HepG2 (cell line): ENCODE data around the gene GRIK4. TPM values are rescaled to one million over a fixed set of nuclear protein-coding genes. Genes with fewer than 3 reads are reported as not detected.

Experiments used
- ATAC-seq: fragments of 200-7000 bp; cut with Tn5 transposase; 3 replicates; pipeline ENCODE4 v1.9.1; 2020; ENCODE audit warnings: mild to moderate bottlenecking, moderate library complexity
- BruUV-seq: library from RNA; stranded (reverse); fragments of 400-500 nt; replicated peaks from 2 replicates; lab custom pipeline; 2021; lab: Mats Ljungman, UMichigan
- CTCF ChIA-PET: fragments of 300-600 bp; formaldehyde crosslinking; extraction: SDS; loops from one replicate; lab custom pipeline; 2021; ENCODE audit warnings: low total read pairs, inconsistent platforms, low intra/inter-chr PET ratio; lab: Yijun Ruan, JAX
- POLR2A ChIA-PET: fragments of 350-600 bp; sonication (Branson Sonifier 250); formaldehyde crosslinking; loops from one replicate; lab custom pipeline; 2020; ENCODE audit warnings: antibody characterized with exemption, inconsistent platforms; lab: Yijun Ruan, JAX
- DNase-seq: peaks from one replicate; pipeline ENCODE4 v3.0.0-alpha.2; 2015; ENCODE audit warnings: low spot score
- FAIRE-seq: peaks from 3 replicates; lab custom pipeline; 2011; peaks lifted over from hg19 to GRCh38; lab: Jason Lieb, UNC
- H2AFZ ChIP-seq: one replicate; pipeline ENCODE4 v1.6.1; 2011; ENCODE audit warnings: low read length, inconsistent platforms
- H3K27ac ChIP-seq: fragments of 300-600 bp; 3 replicates; pipeline ENCODE4 v1.8.0; 2011; ENCODE audit warnings: mixed run types, mild to moderate bottlenecking, mixed read lengths, low read length, inconsistent platforms; ENCODE audit not compliant: insufficient read depth; ENCODE audit errors: extremely low read length
- H3K27me3 ChIP-seq, 2 experiments: fragments of 200-600 bp in 1 of 2; 2 replicates in 1 of 2; 3 replicates in 1 of 2; pipeline versions ENCODE4 v1.6.0 to v1.8.0; 2011; ENCODE audit warnings: low read length in 2 of 2, mild to moderate bottlenecking in 2 of 2, moderate library complexity in 2 of 2, inconsistent platforms in 1 of 2; ENCODE audit not compliant: insufficient read depth in 2 of 2, control insufficient read depth in 1 of 2
- H3K36me3 ChIP-seq, 2 experiments: fragments of 200-600 bp in 1 of 2; replicated peaks in 1 of 2; 2 replicates in 1 of 2; 3 replicates in 1 of 2; pipeline versions ENCODE4 v1.5.1 to v1.8.0; 2011; ENCODE audit warnings: low read length in 2 of 2, inconsistent platforms in 1 of 2; ENCODE audit not compliant: insufficient read depth in 2 of 2, control insufficient read depth in 1 of 2
- H3K4me1 ChIP-seq: 2 replicates; pipeline ENCODE4 v1.5.1; 2012; ENCODE audit warnings: low read length, inconsistent platforms; ENCODE audit not compliant: insufficient read depth
- H3K4me2 ChIP-seq: 2 replicates; pipeline ENCODE4 v1.6.0; 2011; ENCODE audit warnings: low read depth, low read length, inconsistent platforms
- H3K4me3 ChIP-seq, 3 experiments: fragments of 200-600 bp in 1 of 3; sonication (generic), shearing (Covaris generic) in 1 of 3; replicated peaks in 1 of 3; 2 replicates each; pipeline ENCODE4 v1.5.1; 2011 to 2016; ENCODE audit warnings: low read length in 3 of 3, inconsistent platforms in 2 of 3, low read depth in 2 of 3, mild to moderate bottlenecking in 2 of 3, control low read depth in 1 of 3, mixed read lengths in 1 of 3; ENCODE audit not compliant: insufficient read depth in 1 of 3
- H3K79me2 ChIP-seq: one replicate; pipeline ENCODE4 v1.6.1; 2011; ENCODE audit warnings: low read length, inconsistent platforms; ENCODE audit not compliant: insufficient read depth
- H3K9ac ChIP-seq: 2 replicates; pipeline ENCODE4 v1.6.0; 2011; ENCODE audit warnings: mild to moderate bottlenecking, low read depth, low read length, inconsistent platforms; ENCODE audit not compliant: insufficient read depth
- H3K9me3 ChIP-seq: 2 replicates; pipeline ENCODE4 v1.5.1; 2012; ENCODE audit warnings: mild to moderate bottlenecking, low read length
- H4K20me1 ChIP-seq: 2 replicates; pipeline ENCODE4 v1.6.0; 2011; ENCODE audit warnings: inconsistent platforms, mild to moderate bottlenecking, low read length, moderate library complexity; ENCODE audit not compliant: insufficient read depth
- ARNT ChIP-seq: fragments of 450-650 bp; IDR thresholded peaks from 2 replicates; pipeline ENCODE4 v1.6.1; 2017
- ETV6 ChIP-seq: sonication (generic); formaldehyde crosslinking; conservative IDR thresholded peaks from 2 replicates; pipeline ENCODE4 v1.4.0; 2020; ENCODE audit warnings: missing genetic modification reagents
- FOXM1 ChIP-seq: sonication (generic); formaldehyde crosslinking; IDR thresholded peaks from 2 replicates; pipeline ENCODE4 v1.5.0; 2020; ENCODE audit warnings: missing genetic modification reagents
- YEATS2 ChIP-seq: sonication (generic); formaldehyde crosslinking; IDR thresholded peaks from 2 replicates; pipeline ENCODE4 v1.4.0; 2020; ENCODE audit warnings: missing genetic modification reagents, borderline replicate concordance
- ZNF256 ChIP-seq: sonication (generic); formaldehyde crosslinking; conservative IDR thresholded peaks from 2 replicates; pipeline ENCODE4 v1.4.0; 2020; ENCODE audit warnings: missing genetic modification reagents
- ZNF652 ChIP-seq: IDR thresholded peaks from 2 replicates; pipeline ENCODE4 v1.6.1; 2016; ENCODE audit warnings: low read depth, borderline replicate concordance
- ZNF704 ChIP-seq: sonication (generic); formaldehyde crosslinking; IDR thresholded peaks from 2 replicates; pipeline ENCODE4 v1.8.1; 2023; ENCODE audit warnings: mild to moderate bottlenecking, inconsistent platforms, moderate library complexity, missing genetic modification reagents, borderline replicate concordance
- WGBS: methylation state at CpG from one replicate; pipeline ENCODE4 v1.1.6; 2017; ENCODE audit warnings: low lambda C conversion rate; 5-methylcytosine and 5-hydroxymethylcytosine counted together
- in situ Hi-C: cut with HindIII; loops from 2 replicates; pipeline ENCODE4 v1.10.0; 2017; ENCODE audit warnings: low pct_unique_long_range_greater_than_20kb; ENCODE audit not compliant: extremely low pct_ligation_motif_present
- intact Hi-C: fragments of 100-400 bp; cut with micrococcal nuclease; formaldehyde crosslinking; loops from one replicate; pipeline ENCODE4 v1.10.0; 2022; ENCODE audit not compliant: unreplicated experiment
- polyA plus RNA-seq, 8 experiments: library from polyadenylated mRNA; depleted of rRNA in 3 of 8; stranded (reverse) in 7 of 8; unstranded in 1 of 8; fragments of >200 nt; fragmentation: Illumina TruSeq in 4 of 8; extraction: Trizol in 4 of 8; gene quantifications; 2 replicates each; pipeline versions ENCODE4 v1.2.1 to v1.2.3, GENCODE V29; 2011 to 2016; ENCODE audit warnings: low read depth in 4 of 8, missing spikeins in 1 of 8, mixed read lengths in 1 of 8; ENCODE audit not compliant: insufficient read depth in 1 of 8
- total RNA-seq, 5 experiments: library from RNA; depleted of rRNA; stranded (reverse); fragments of >200 nt; fragmentation: Illumina TruSeq; extraction: Trizol; gene quantifications; 2 replicates each; pipeline ENCODE4 v1.2.3, GENCODE V29; 2016; ENCODE audit warnings: low read depth in 1 of 5
- TF ChIP-seq, protein P1 (sequence below): sonication (generic); formaldehyde crosslinking; conservative IDR thresholded peaks from 2 replicates; pipeline ENCODE4 v1.5.0; 2020; ENCODE audit warnings: missing genetic modification reagents

The GRIK4 gene
- total and polyA plus RNA-seq, 2 of the 13 experiments (the other 11 are each of a cell fraction or from before 2014, with no cell fraction given) = 0.04 to 0.07 TPM

DNA sequence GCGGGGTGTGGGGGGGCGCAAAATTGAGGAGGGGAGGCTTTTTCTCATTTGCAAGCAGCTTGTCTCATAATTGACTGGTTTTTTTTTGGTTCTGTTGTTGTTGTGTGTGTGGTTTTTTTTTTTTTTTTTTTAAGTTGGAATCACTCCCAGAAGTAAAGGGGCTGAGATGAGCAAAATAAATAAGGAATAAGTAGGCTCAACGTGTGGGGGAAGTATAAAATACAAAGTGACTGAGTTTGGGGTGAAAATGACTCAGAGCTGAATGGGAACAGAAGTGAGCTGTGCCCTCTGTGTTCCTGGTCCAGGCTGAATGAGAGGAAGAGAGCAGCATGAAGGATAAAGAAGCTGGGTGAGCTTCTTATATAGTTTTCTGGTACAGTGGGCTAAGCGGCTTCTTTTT, 90.0 kb downstream of the GRIK4 start:
- Histone ChIP-seq H2AFZ (no peak overlapping the region), H3K27me3 (peaks cover 2 to 23% of the 10 kb centered on the region in 2 experiments; a peak in 3 of 5 replicates), H3K9me3 (no peaks in the 10 kb centered on the region), H4K20me1 (no peaks in the 10 kb centered on the region), H3K9ac (no peak overlapping the region), H3K4me3 (no peak overlapping the region), H3K27ac (no peak overlapping the region), H3K79me2 (no peaks in the 10 kb centered on the region), H3K36me3 (no peaks in the 10 kb centered on the region), H3K4me2 (no peak overlapping the region), H3K4me1 (no peaks in the 10 kb centered on the region)
- BruUV-seq = no TSS peak
- FAIRE-seq (no peak), ATAC-seq (no peak), DNase-seq (no peak)
- POLR2A ChIA-PET = no interaction called here
- 3% methylated on average over 4 of the region's 4 CpGs for WGBS
- CTCF ChIA-PET = no interaction called here
- intact Hi-C loops = no loop called here
- in situ Hi-C loops = no loop called here
- no peak for TF ChIP-seq FOXM1
- TF ChIP-seq ZNF704 (CRISPR knock-in tag) = no peak
- TF ChIP-seq, protein P1, sequence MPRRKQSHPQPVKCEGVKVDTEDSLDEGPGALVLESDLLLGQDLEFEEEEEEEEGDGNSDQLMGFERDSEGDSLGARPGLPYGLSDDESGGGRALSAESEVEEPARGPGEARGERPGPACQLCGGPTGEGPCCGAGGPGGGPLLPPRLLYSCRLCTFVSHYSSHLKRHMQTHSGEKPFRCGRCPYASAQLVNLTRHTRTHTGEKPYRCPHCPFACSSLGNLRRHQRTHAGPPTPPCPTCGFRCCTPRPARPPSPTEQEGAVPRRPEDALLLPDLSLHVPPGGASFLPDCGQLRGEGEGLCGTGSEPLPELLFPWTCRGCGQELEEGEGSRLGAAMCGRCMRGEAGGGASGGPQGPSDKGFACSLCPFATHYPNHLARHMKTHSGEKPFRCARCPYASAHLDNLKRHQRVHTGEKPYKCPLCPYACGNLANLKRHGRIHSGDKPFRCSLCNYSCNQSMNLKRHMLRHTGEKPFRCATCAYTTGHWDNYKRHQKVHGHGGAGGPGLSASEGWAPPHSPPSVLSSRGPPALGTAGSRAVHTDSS (CRISPR knock-in tag) = no peak
- TF ChIP-seq ZNF652 (CRISPR knock-in tag) = no peak
- TF ChIP-seq ZNF256 (CRISPR knock-in tag) = no peak
- TF ChIP-seq ETV6 (CRISPR knock-in tag) = no peak
- no peak for TF ChIP-seq ARNT
- no peak for TF ChIP-seq YEATS2 (CRISPR knock-in tag)
